HepG2 (cell line): ENCODE measurements around the gene TOP2A. TPM values are rescaled to one million over a fixed set of nuclear protein-coding genes. Genes with fewer than 3 reads are reported as not detected.

Source experiments
- CREM ChIP-seq, 2 experiments: sonication (generic) in 1 of 2; formaldehyde crosslinking in 1 of 2; IDR thresholded peaks; 2 replicates each; pipeline versions ENCODE4 v1.4.0 to v1.6.1; 2016 to 2020; ENCODE audit warnings: antibody characterized with exemption in 1 of 2, mild to moderate bottlenecking in 1 of 2, missing genetic modification reagents in 1 of 2
- HMG20B ChIP-seq: conservative IDR thresholded peaks from 2 replicates; pipeline ENCODE4 v1.6.1; 2016; ENCODE audit warnings: missing genetic modification reagents, missing compliant biosample characterization
- HNRNPH1 ChIP-seq: fragments of 200-400 bp; formaldehyde crosslinking; optimal IDR thresholded peaks from 2 replicates; pipeline ENCODE3; 2017; ENCODE audit warnings: mild to moderate bottlenecking, low read depth, low read length
- JARID2 ChIP-seq: sonication (generic); formaldehyde crosslinking; IDR thresholded peaks from 2 replicates; pipeline ENCODE4 v1.8.1; 2023; ENCODE audit warnings: missing genetic modification reagents, inconsistent platforms; ENCODE audit not compliant: insufficient replicate concordance
- KLF9 ChIP-seq: IDR thresholded peaks from 2 replicates; pipeline ENCODE4 v1.6.1; 2016; ENCODE audit warnings: low read depth
- MBD4 ChIP-seq: IDR thresholded peaks from 2 replicates; pipeline ENCODE4 v1.6.1; 2012; ENCODE audit warnings: low read length, inconsistent platforms, borderline replicate concordance
- MED13 ChIP-seq: sonication (generic); formaldehyde crosslinking; IDR thresholded peaks from 2 replicates; pipeline ENCODE4 v1.5.0; 2020; ENCODE audit warnings: missing genetic modification reagents
- MXD4 ChIP-seq: IDR thresholded peaks from 2 replicates; pipeline ENCODE4 v1.6.1; 2016; ENCODE audit warnings: mild to moderate bottlenecking, missing biosample characterization, missing genetic modification reagents
- NFATC3 ChIP-seq: sonication (generic); formaldehyde crosslinking; IDR thresholded peaks from 2 replicates; pipeline ENCODE4 v1.5.1; 2020; ENCODE audit warnings: mild to moderate bottlenecking, missing genetic modification reagents
- PCBP1 ChIP-seq: fragments of 200-400 bp; formaldehyde crosslinking; IDR thresholded peaks from 2 replicates; pipeline ENCODE4 v1.6.1; 2017; ENCODE audit warnings: mild to moderate bottlenecking, low read depth, low read length, borderline replicate concordance
- PCBP2 ChIP-seq: fragments of 200-400 bp; formaldehyde crosslinking; optimal IDR thresholded peaks from 2 replicates; pipeline ENCODE3; 2018; ENCODE audit warnings: low read length, low read depth; ENCODE audit not compliant: poor library complexity, severe bottlenecking
- RAD21 ChIP-seq: fragments of 450-650 bp; formaldehyde crosslinking; IDR thresholded peaks from 2 replicates; pipeline ENCODE4 v1.5.0; 2020; ENCODE audit warnings: mild to moderate bottlenecking
- SNAPC4 ChIP-seq: sonication (generic); formaldehyde crosslinking; IDR thresholded peaks from 2 replicates; pipeline ENCODE4 v1.4.0; 2020; ENCODE audit warnings: mild to moderate bottlenecking, missing genetic modification reagents
- ZKSCAN8 ChIP-seq: IDR thresholded peaks from 2 replicates; pipeline ENCODE4 v1.6.1; 2016; ENCODE audit warnings: borderline replicate concordance, missing genetic modification reagents, missing compliant biosample characterization
- ZMYM4 ChIP-seq: sonication (generic); formaldehyde crosslinking; IDR thresholded peaks from 2 replicates; pipeline ENCODE4 v1.8.1; 2023; ENCODE audit warnings: mild to moderate bottlenecking, missing genetic modification reagents
- ZNF17 ChIP-seq: sonication (generic); formaldehyde crosslinking; IDR thresholded peaks from 2 replicates; pipeline ENCODE4 v1.5.0; 2020; ENCODE audit warnings: mild to moderate bottlenecking, missing genetic modification reagents
- ZNF275 ChIP-seq: sonication (generic); formaldehyde crosslinking; IDR thresholded peaks from 2 replicates; pipeline ENCODE4 v1.8.0; 2022; ENCODE audit warnings: missing genetic modification reagents, mild to moderate bottlenecking, inconsistent platforms, borderline replicate concordance
- ZNF281 ChIP-seq: sonication (generic); formaldehyde crosslinking; IDR thresholded peaks from 2 replicates; pipeline ENCODE4 v1.4.0; 2020; ENCODE audit warnings: missing genetic modification reagents, borderline replicate concordance
- ZNF674 ChIP-seq: sonication (generic); formaldehyde crosslinking; IDR thresholded peaks from 2 replicates; pipeline ENCODE4 v1.5.0; 2020; ENCODE audit warnings: low read depth, mild to moderate bottlenecking, missing genetic modification reagents
- ZNF790 ChIP-seq: sonication (generic); formaldehyde crosslinking; IDR thresholded peaks from 2 replicates; pipeline ENCODE4 v1.8.0; 2022; ENCODE audit warnings: missing genetic modification reagents, mild to moderate bottlenecking, borderline replicate concordance
- polyA plus RNA-seq, 8 experiments: library from polyadenylated mRNA; depleted of rRNA in 3 of 8; stranded (reverse) in 7 of 8; unstranded in 1 of 8; fragments of >200 nt; fragmentation: Illumina TruSeq in 4 of 8; extraction: Trizol in 4 of 8; gene quantifications; 2 replicates each; pipeline versions ENCODE4 v1.2.1 to v1.2.3, GENCODE V29; 2011 to 2016; ENCODE audit warnings: low read depth in 4 of 8, missing spikeins in 1 of 8, mixed read lengths in 1 of 8; ENCODE audit not compliant: insufficient read depth in 1 of 8
- total RNA-seq, 5 experiments: library from RNA; depleted of rRNA; stranded (reverse); fragments of >200 nt; fragmentation: Illumina TruSeq; extraction: Trizol; gene quantifications; 2 replicates each; pipeline ENCODE4 v1.2.3, GENCODE V29; 2016; ENCODE audit warnings: low read depth in 1 of 5

Gene TOP2A
- total and polyA plus RNA-seq, 2 of the 13 experiments (the other 11 are each of a cell fraction or from before 2014, with no cell fraction given): 108 to 327 TPM

DNA sequence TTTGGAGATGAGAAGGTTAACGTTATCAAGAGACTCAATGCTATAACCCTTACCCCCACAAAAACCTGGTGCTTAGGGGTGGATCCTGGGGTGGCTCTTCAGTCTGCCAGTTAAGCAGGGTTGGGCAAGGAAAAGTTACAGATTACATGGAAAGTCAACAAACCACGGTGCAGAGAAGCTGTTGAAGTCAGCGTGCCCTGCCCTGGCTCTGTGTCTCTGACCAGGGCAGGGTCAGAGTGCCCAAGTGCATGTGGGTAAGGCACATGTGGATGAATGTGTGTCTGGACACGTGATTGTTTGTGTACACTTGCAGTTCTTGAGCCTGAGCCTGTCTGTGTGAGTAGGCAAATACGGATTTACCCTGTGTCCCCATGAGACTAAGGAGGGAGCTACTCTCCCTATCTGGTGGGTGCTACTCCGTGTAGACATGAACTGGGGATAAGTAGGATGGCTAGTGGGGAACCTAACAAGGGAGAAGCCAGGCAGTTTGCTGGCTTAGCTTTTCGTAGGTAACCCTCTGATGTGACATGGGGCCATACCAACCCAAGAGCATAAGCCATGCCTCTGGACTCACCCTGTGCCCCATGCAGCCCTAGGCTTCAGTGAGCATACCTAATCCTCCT is 31.1 kb upstream of the TOP2A start (continued):
- TF ChIP-seq SNAPC4 (no peak), MXD4 (peak; percentile 97), HMG20B (CRISPR knock-in tag) (no peak; the same call in 1 of the 2 replicates), ZNF275 (CRISPR knock-in tag) (no peak), ZKSCAN8 (CRISPR knock-in tag) (peak; percentile 82), ZMYM4 (CRISPR knock-in tag) (peak; percentile 88), ZNF281 (CRISPR knock-in tag) (no peak; the same call in 1 of the 2 replicates), HNRNPH1 (no peak), KLF9 (CRISPR knock-in tag) (0 out of 2 replicates have a peak, but pooled peaks have one; percentile 60), RAD21 (CRISPR knock-in tag) (no peak), ZNF17 (CRISPR knock-in tag) (no peak), NFATC3 (CRISPR knock-in tag) (no peak), JARID2 (no peak), ZNF790 (CRISPR knock-in tag) (peak; percentile 18; the same call in 1 of the 2 replicates), CREM (IDR thresholded peaks at IDR 0.05) (peak; percentile 69), CREM (CRISPR knock-in tag; IDR thresholded peaks at IDR 0.05) (no peak), PCBP2 (no peak), MED13 (CRISPR knock-in tag) (no peak), ZNF674 (CRISPR knock-in tag) (no peak), MBD4 (no peak), PCBP1 (no peak)
